Vagina (tissue), 2 donors: ENCODE measurements around the gene FRY.

ENCODE experiments used
- POLR2A ChIP-seq, 2 donors: fragments of 450-650 bp; IDR thresholded peaks; one replicate each; pipeline ENCODE4 v1.6.1; 2017; ENCODE audit warnings: antibody characterized with exemption in 2 of 2, mild to moderate bottlenecking in 2 of 2, moderate library complexity in 2 of 2
- POLR2AphosphoS5 ChIP-seq, 2 donors: sonication (generic); formaldehyde crosslinking; IDR thresholded peaks; one replicate each; pipeline ENCODE4 v1.9.0; 2017; ENCODE audit warnings: antibody characterized with exemption in 2 of 2, mild to moderate bottlenecking in 2 of 2, low read depth in 1 of 2; ENCODE audit not compliant: insufficient read depth in 1 of 2
- TF ChIP-seq, protein P1 (sequence below), 3 experiments: fragments of 450-650 bp in 2 of 3; fragments of 200-600 bp in 1 of 3; sonication (generic) in 1 of 3; IDR thresholded peaks; one replicate each; pipeline ENCODE4 v1.5.1; 2017 to 2019; ENCODE audit warnings: antibody characterized with exemption in 3 of 3, mild to moderate bottlenecking in 2 of 3, moderate library complexity in 2 of 3

DNA sequence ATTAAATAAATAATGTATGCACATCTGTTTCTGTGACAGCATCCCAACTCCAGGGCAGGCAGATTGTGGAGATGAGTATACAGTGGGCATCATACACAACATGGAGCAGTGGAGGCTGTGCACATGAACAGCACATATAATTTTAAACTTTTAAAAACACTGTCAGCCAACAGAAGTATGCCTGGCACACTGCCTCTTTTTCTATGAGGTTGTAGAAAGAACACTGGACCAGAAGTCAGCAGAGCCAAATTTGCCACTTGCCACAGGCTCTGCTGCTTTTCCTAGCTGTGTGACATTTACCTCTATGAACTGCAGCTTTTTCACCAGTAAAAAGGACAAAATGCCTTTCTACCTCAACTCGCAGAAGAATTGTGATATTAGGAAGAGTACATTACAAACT is 118.7 kb downstream of the FRY start:
- TF ChIP-seq, protein P1, sequence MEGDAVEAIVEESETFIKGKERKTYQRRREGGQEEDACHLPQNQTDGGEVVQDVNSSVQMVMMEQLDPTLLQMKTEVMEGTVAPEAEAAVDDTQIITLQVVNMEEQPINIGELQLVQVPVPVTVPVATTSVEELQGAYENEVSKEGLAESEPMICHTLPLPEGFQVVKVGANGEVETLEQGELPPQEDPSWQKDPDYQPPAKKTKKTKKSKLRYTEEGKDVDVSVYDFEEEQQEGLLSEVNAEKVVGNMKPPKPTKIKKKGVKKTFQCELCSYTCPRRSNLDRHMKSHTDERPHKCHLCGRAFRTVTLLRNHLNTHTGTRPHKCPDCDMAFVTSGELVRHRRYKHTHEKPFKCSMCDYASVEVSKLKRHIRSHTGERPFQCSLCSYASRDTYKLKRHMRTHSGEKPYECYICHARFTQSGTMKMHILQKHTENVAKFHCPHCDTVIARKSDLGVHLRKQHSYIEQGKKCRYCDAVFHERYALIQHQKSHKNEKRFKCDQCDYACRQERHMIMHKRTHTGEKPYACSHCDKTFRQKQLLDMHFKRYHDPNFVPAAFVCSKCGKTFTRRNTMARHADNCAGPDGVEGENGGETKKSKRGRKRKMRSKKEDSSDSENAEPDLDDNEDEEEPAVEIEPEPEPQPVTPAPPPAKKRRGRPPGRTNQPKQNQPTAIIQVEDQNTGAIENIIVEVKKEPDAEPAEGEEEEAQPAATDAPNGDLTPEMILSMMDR (IDR thresholded peaks at IDR 0.05): no peak
- no peak for TF ChIP-seq POLR2A (IDR thresholded peaks at IDR 0.05)
- TF ChIP-seq POLR2AphosphoS5 (IDR thresholded peaks at IDR 0.05; ENCODE audit: insufficient read depth in 1 of 2, low read depth in 1 of 2): no peak
